GM23338 (cell line): ENCODE data around the gene GRIN2A. TPM values are rescaled to one million over a fixed set of nuclear protein-coding genes. Genes with fewer than 3 reads are reported as not detected.

ENCODE experiments used
- ATAC-seq: fragments of 200-7000 bp; cut with Tn5 transposase; 3 replicates; pipeline ENCODE4 v1.9.1; 2020
- DNase-seq: peaks from one replicate; pipeline ENCODE4 v3.0.0-alpha.2; 2015; ENCODE audit warnings: low spot score
- H2AFZ ChIP-seq: fragments of 200-600 bp; sonication (generic); 2 replicates; pipeline ENCODE4 v1.8.0; 2016; ENCODE audit warnings: antibody characterized with exemption, mild to moderate bottlenecking, moderate library complexity
- H3F3A ChIP-seq: fragments of 200-600 bp; sonication (generic); replicated peaks from 2 replicates; pipeline ENCODE4 v1.8.0; 2017; ENCODE audit warnings: antibody characterized with exemption, mixed run types, low read depth
- H3K27ac ChIP-seq: fragments of 200-600 bp; sonication (generic); 2 replicates; pipeline ENCODE4 v1.6.1; 2016; ENCODE audit warnings: low read depth
- H3K27me3 ChIP-seq: fragments of 200-600 bp; sonication (generic); 2 replicates; pipeline ENCODE4 v1.8.0; 2016; ENCODE audit warnings: mild to moderate bottlenecking, mixed run types, moderate library complexity; ENCODE audit not compliant: insufficient read depth
- H3K36me3 ChIP-seq: fragments of 200-600 bp; sonication (generic); 2 replicates; pipeline ENCODE4 v1.8.0; 2016; ENCODE audit warnings: mild to moderate bottlenecking; ENCODE audit not compliant: insufficient read depth
- H3K4me1 ChIP-seq: fragments of 200-600 bp; sonication (generic); 2 replicates; pipeline ENCODE4 v1.8.0; 2016; ENCODE audit warnings: mild to moderate bottlenecking, moderate library complexity; ENCODE audit not compliant: insufficient read depth
- H3K4me2 ChIP-seq: fragments of 200-600 bp; sonication (generic); 2 replicates; pipeline ENCODE4 v1.7.1; 2017; ENCODE audit warnings: mixed run types
- H3K4me3 ChIP-seq: fragments of 200-600 bp; sonication (generic); 2 replicates; pipeline ENCODE4 v1.6.1; 2016; ENCODE audit warnings: mixed run types
- H3K79me2 ChIP-seq: fragments of 200-600 bp; sonication (generic); replicated peaks from 2 replicates; pipeline ENCODE4 v1.8.0; 2017; ENCODE audit warnings: mild to moderate bottlenecking; ENCODE audit not compliant: insufficient read depth
- H3K9me2 ChIP-seq: fragments of 200-600 bp; sonication (generic); 2 replicates; pipeline ENCODE4 v1.8.0; 2017; ENCODE audit not compliant: insufficient read depth
- H4K20me1 ChIP-seq: fragments of 200-600 bp; sonication (generic); replicated peaks from 2 replicates; pipeline ENCODE4 v1.8.0; 2017; ENCODE audit warnings: mild to moderate bottlenecking; ENCODE audit not compliant: insufficient read depth
- H3K27ac Mint-ChIP-seq: 2 replicates; pipeline ENCODE4 v1.8.0; 2020; ENCODE audit warnings: inconsistent platforms, mild to moderate bottlenecking, moderate library complexity, mixed read lengths
- H3K27me3 Mint-ChIP-seq: 3 replicates; pipeline ENCODE4 v1.8.0; 2022; ENCODE audit warnings: low read depth, mild to moderate bottlenecking, moderate library complexity, mixed read lengths, inconsistent platforms; ENCODE audit not compliant: insufficient read depth, poor library complexity
- H3K36me3 Mint-ChIP-seq: 3 replicates; pipeline ENCODE4 v1.8.0; 2021; ENCODE audit warnings: low read depth, mild to moderate bottlenecking, inconsistent platforms, moderate library complexity, mixed read lengths
- H3K4me1 Mint-ChIP-seq: 3 replicates; pipeline ENCODE4 v1.8.0; 2020; ENCODE audit warnings: mild to moderate bottlenecking, inconsistent platforms, mixed read lengths
- H3K4me3 Mint-ChIP-seq: 3 replicates; pipeline ENCODE4 v1.8.0; 2021; ENCODE audit warnings: moderate library complexity, mild to moderate bottlenecking, inconsistent platforms, mixed read lengths
- H3K9me3 Mint-ChIP-seq: 3 replicates; pipeline ENCODE4 v1.8.0; 2020; ENCODE audit warnings: moderate library complexity, mild to moderate bottlenecking, inconsistent platforms, mixed read lengths
- CREB1 ChIP-seq: fragments of 250-450 bp; sonication (Bioruptor Pico); IDR thresholded peaks from 2 replicates; pipeline ENCODE4 v1.5.0; 2020; ENCODE audit warnings: low read depth, mild to moderate bottlenecking, moderate library complexity
- ETS1 ChIP-seq: IDR thresholded peaks from 2 replicates; pipeline ENCODE4 v1.6.1; 2016; ENCODE audit warnings: antibody characterized with exemption
- EZH2phosphoT487 ChIP-seq: fragments of 200-600 bp; sonication (generic); IDR thresholded peaks from one replicate; pipeline ENCODE4 v1.8.1; 2018; ENCODE audit warnings: antibody characterized with exemption; ENCODE audit not compliant: unreplicated experiment
- JUNB ChIP-seq: IDR thresholded peaks from one replicate; pipeline ENCODE4 v1.6.1; 2016; ENCODE audit warnings: antibody characterized with exemption; ENCODE audit not compliant: unreplicated experiment
- NANOG ChIP-seq: IDR thresholded peaks from 2 replicates; pipeline ENCODE4 v1.6.1; 2016; ENCODE audit warnings: antibody characterized with exemption, borderline replicate concordance
- POLR2AphosphoS5 ChIP-seq: IDR thresholded peaks from 2 replicates; pipeline ENCODE4 v1.6.1; 2016; ENCODE audit warnings: antibody characterized with exemption, low read depth
- REST ChIP-seq: IDR thresholded peaks from one replicate; pipeline ENCODE4 v1.6.1; 2018; ENCODE audit warnings: antibody characterized with exemption; ENCODE audit not compliant: unreplicated experiment
- STAT1 ChIP-seq: IDR thresholded peaks from one replicate; pipeline ENCODE4 v1.6.1; 2016; ENCODE audit warnings: antibody characterized with exemption; ENCODE audit not compliant: unreplicated experiment
- ZNF114 ChIP-seq: fragments of 250-450 bp; sonication (Bioruptor Pico); IDR thresholded peaks from 2 replicates; pipeline ENCODE4 v1.5.0; 2020; ENCODE audit warnings: mild to moderate bottlenecking, moderate library complexity
- ZNF331 ChIP-seq: fragments of 250-450 bp; sonication (Bioruptor Pico); IDR thresholded peaks from 2 replicates; pipeline ENCODE4 v1.5.0; 2020; ENCODE audit warnings: low read depth, mild to moderate bottlenecking, moderate library complexity
- ZNF462 ChIP-seq: fragments of 250-450 bp; sonication (Bioruptor Pico); IDR thresholded peaks from 2 replicates; pipeline ENCODE4 v1.5.0; 2020; ENCODE audit warnings: mild to moderate bottlenecking, moderate library complexity
- polyA plus RNA-seq: library from polyadenylated mRNA; unstranded; fragments of >200 nt; fragmentation: Nextera tagmentation; extraction: Ambion mirVana; gene quantifications from 2 replicates; pipeline ENCODE4 v1.2.1, GENCODE V29; 2016
- total RNA-seq: library from RNA; depleted of rRNA; stranded (reverse); fragments of >200 nt; shearing (Covaris generic); gene quantifications from 2 replicates; pipeline ENCODE4 v1.2.3, GENCODE V29; 2014

Gene GRIN2A
- total and polyA plus RNA-seq, 2 experiments from 2014 or later, result 0.89 to 5.1 TPM

- TF ChIP-seq ZNF462 (CRISPR knock-in tag), result no peak
These were observed 390.7 kb downstream of the GRIN2A start (continued) for GRCh38 chr16:9791556-9791955.

- Mint-ChIP-seq H3K36me3 (no peaks in the 10 kb centered on the region), H3K4me1 (peaks cover 8% of the 10 kb centered on the region; the same call in 2 of the 3 replicates), H3K4me3 (no peak overlapping the region), H3K9me3 (no peaks in the 10 kb centered on the region), H3K27ac (no peak overlapping the region), H3K27me3 (no peaks in the 10 kb centered on the region)
- H3K27me3 ChIP-seq, result no peaks in the 10 kb centered on the region
- DNase-seq (no peak), ATAC-seq (no peak)
- no peak overlapping the region for H3K4me3 ChIP-seq
- H3K9me2 ChIP-seq, result peaks cover 5% of the 10 kb centered on the region
- H3F3A ChIP-seq, result 0 out of 2 replicates have a peak, but pooled peaks cover 5% of the 10 kb centered on the region
- H2AFZ ChIP-seq, result no peak overlapping the region
- H4K20me1 ChIP-seq, result no peaks in the 10 kb centered on the region
- no peaks in the 10 kb centered on the region for H3K4me1 ChIP-seq
- H3K79me2 ChIP-seq, result no peaks in the 10 kb centered on the region
- H3K4me2 ChIP-seq, result no peak overlapping the region
- no peaks in the 10 kb centered on the region for H3K36me3 ChIP-seq
- H3K27ac ChIP-seq, result no peak overlapping the region
- TF ChIP-seq JUNB, result no peak
- no peak for TF ChIP-seq POLR2AphosphoS5
- no peak for TF ChIP-seq EZH2phosphoT487
- no peak for TF ChIP-seq CREB1 (CRISPR knock-in tag)
- no peak for TF ChIP-seq ZNF331
- TF ChIP-seq ZNF114 (CRISPR knock-in tag), result no peak
- TF ChIP-seq STAT1, result no peak
- no peak for TF ChIP-seq REST
- no peak for TF ChIP-seq ETS1
- no peak for TF ChIP-seq NANOG
These were observed 392.0 kb downstream of the GRIN2A start for GRCh38 chr16:9790199-9790598.
